ENCODE results near the gene ZEB1. TPM values are rescaled to one million over a fixed set of nuclear protein-coding genes. Genes with fewer than 3 reads are reported as not detected.

Gene ZEB1
- total and polyA plus RNA-seq, 2 of the 13 experiments (the other 11 are each of a cell fraction or from before 2014, with no cell fraction given) = 9.6 to 18.0 TPM

- TF ChIP-seq ZBTB44 (CRISPR knock-in tag; IDR thresholded peaks at IDR 0.05) (no peak), ATF7 (IDR thresholded peaks at IDR 0.05) (no peak), ATF7 (CRISPR knock-in tag; IDR thresholded peaks at IDR 0.05) (no peak), ZNF644 (CRISPR knock-in tag; IDR thresholded peaks at IDR 0.05; ENCODE audit: low read depth) (no peak), EED (CRISPR knock-in tag; IDR thresholded peaks at IDR 0.05) (no peak), SNRNP70 (IDR thresholded peaks at IDR 0.05; ENCODE audit: low read depth, low read length) (no peak), ZNF878 (CRISPR knock-in tag; IDR thresholded peaks at IDR 0.05) (no peak), ZNF33A (CRISPR knock-in tag; IDR thresholded peaks at IDR 0.05; ENCODE audit: borderline replicate concordance) (no peak), ZNF670 (CRISPR knock-in tag; IDR thresholded peaks at IDR 0.05; ENCODE audit: borderline replicate concordance) (no peak)
- TF ChIP-seq, protein P1, sequence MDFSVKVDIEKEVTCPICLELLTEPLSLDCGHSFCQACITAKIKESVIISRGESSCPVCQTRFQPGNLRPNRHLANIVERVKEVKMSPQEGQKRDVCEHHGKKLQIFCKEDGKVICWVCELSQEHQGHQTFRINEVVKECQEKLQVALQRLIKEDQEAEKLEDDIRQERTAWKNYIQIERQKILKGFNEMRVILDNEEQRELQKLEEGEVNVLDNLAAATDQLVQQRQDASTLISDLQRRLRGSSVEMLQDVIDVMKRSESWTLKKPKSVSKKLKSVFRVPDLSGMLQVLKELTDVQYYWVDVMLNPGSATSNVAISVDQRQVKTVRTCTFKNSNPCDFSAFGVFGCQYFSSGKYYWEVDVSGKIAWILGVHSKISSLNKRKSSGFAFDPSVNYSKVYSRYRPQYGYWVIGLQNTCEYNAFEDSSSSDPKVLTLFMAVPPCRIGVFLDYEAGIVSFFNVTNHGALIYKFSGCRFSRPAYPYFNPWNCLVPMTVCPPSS (IDR thresholded peaks at IDR 0.05) = no peak
- TF ChIP-seq, protein P2, sequence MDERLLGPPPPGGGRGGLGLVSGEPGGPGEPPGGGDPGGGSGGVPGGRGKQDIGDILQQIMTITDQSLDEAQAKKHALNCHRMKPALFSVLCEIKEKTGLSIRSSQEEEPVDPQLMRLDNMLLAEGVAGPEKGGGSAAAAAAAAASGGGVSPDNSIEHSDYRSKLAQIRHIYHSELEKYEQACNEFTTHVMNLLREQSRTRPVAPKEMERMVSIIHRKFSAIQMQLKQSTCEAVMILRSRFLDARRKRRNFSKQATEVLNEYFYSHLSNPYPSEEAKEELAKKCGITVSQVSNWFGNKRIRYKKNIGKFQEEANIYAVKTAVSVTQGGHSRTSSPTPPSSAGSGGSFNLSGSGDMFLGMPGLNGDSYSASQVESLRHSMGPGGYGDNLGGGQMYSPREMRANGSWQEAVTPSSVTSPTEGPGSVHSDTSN (CRISPR knock-in tag; IDR thresholded peaks at IDR 0.05) = no peak
- TF ChIP-seq, protein P3, sequence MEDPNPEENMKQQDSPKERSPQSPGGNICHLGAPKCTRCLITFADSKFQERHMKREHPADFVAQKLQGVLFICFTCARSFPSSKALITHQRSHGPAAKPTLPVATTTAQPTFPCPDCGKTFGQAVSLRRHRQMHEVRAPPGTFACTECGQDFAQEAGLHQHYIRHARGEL (CRISPR knock-in tag; IDR thresholded peaks at IDR 0.05) = no peak
These were observed 80.2 kb downstream of the ZEB1 start (continued) for GRCh38 chr10:31399171-31399570.
